HepG2 (cell line): Measurements from ENCODE around the gene MUSK. TPM values are rescaled to one million over a fixed set of nuclear protein-coding genes. Genes with fewer than 3 reads are reported as not detected.

Source experiments
- ATAC-seq: fragments of 200-7000 bp; cut with Tn5 transposase; 3 replicates; pipeline ENCODE4 v1.9.1; 2020; ENCODE audit warnings: mild to moderate bottlenecking, moderate library complexity
- BruUV-seq: library from RNA; stranded (reverse); fragments of 400-500 nt; replicated peaks from 2 replicates; lab custom pipeline; 2021; lab: Mats Ljungman, UMichigan
- CTCF ChIA-PET: fragments of 300-600 bp; formaldehyde crosslinking; extraction: SDS; loops from one replicate; lab custom pipeline; 2021; ENCODE audit warnings: low total read pairs, inconsistent platforms, low intra/inter-chr PET ratio; lab: Yijun Ruan, JAX
- POLR2A ChIA-PET: fragments of 350-600 bp; sonication (Branson Sonifier 250); formaldehyde crosslinking; loops from one replicate; lab custom pipeline; 2020; ENCODE audit warnings: antibody characterized with exemption, inconsistent platforms; lab: Yijun Ruan, JAX
- DNase-seq: peaks from one replicate; pipeline ENCODE4 v3.0.0-alpha.2; 2015; ENCODE audit warnings: low spot score
- FAIRE-seq: peaks from 3 replicates; lab custom pipeline; 2011; peaks lifted over from hg19 to GRCh38; lab: Jason Lieb, UNC
- H2AFZ ChIP-seq: one replicate; pipeline ENCODE4 v1.6.1; 2011; ENCODE audit warnings: low read length, inconsistent platforms
- H3K27ac ChIP-seq: fragments of 300-600 bp; 3 replicates; pipeline ENCODE4 v1.8.0; 2011; ENCODE audit warnings: mixed run types, mild to moderate bottlenecking, mixed read lengths, low read length, inconsistent platforms; ENCODE audit not compliant: insufficient read depth; ENCODE audit errors: extremely low read length
- H3K27me3 ChIP-seq, 2 experiments: fragments of 200-600 bp in 1 of 2; 2 replicates in 1 of 2; 3 replicates in 1 of 2; pipeline versions ENCODE4 v1.6.0 to v1.8.0; 2011; ENCODE audit warnings: low read length in 2 of 2, mild to moderate bottlenecking in 2 of 2, moderate library complexity in 2 of 2, inconsistent platforms in 1 of 2; ENCODE audit not compliant: insufficient read depth in 2 of 2, control insufficient read depth in 1 of 2
- H3K36me3 ChIP-seq, 2 experiments: fragments of 200-600 bp in 1 of 2; replicated peaks in 1 of 2; 2 replicates in 1 of 2; 3 replicates in 1 of 2; pipeline versions ENCODE4 v1.5.1 to v1.8.0; 2011; ENCODE audit warnings: low read length in 2 of 2, inconsistent platforms in 1 of 2; ENCODE audit not compliant: insufficient read depth in 2 of 2, control insufficient read depth in 1 of 2
- H3K4me1 ChIP-seq: 2 replicates; pipeline ENCODE4 v1.5.1; 2012; ENCODE audit warnings: low read length, inconsistent platforms; ENCODE audit not compliant: insufficient read depth
- H3K4me2 ChIP-seq: 2 replicates; pipeline ENCODE4 v1.6.0; 2011; ENCODE audit warnings: low read depth, low read length, inconsistent platforms
- H3K4me3 ChIP-seq, 3 experiments: fragments of 200-600 bp in 1 of 3; sonication (generic), shearing (Covaris generic) in 1 of 3; replicated peaks in 1 of 3; 2 replicates each; pipeline ENCODE4 v1.5.1; 2011 to 2016; ENCODE audit warnings: low read length in 3 of 3, inconsistent platforms in 2 of 3, low read depth in 2 of 3, mild to moderate bottlenecking in 2 of 3, control low read depth in 1 of 3, mixed read lengths in 1 of 3; ENCODE audit not compliant: insufficient read depth in 1 of 3
- H3K79me2 ChIP-seq: one replicate; pipeline ENCODE4 v1.6.1; 2011; ENCODE audit warnings: low read length, inconsistent platforms; ENCODE audit not compliant: insufficient read depth
- H3K9ac ChIP-seq: 2 replicates; pipeline ENCODE4 v1.6.0; 2011; ENCODE audit warnings: mild to moderate bottlenecking, low read depth, low read length, inconsistent platforms; ENCODE audit not compliant: insufficient read depth
- H3K9me3 ChIP-seq: 2 replicates; pipeline ENCODE4 v1.5.1; 2012; ENCODE audit warnings: mild to moderate bottlenecking, low read length
- H4K20me1 ChIP-seq: 2 replicates; pipeline ENCODE4 v1.6.0; 2011; ENCODE audit warnings: inconsistent platforms, mild to moderate bottlenecking, low read length, moderate library complexity; ENCODE audit not compliant: insufficient read depth
- CAMTA2 ChIP-seq: sonication (generic); formaldehyde crosslinking; IDR thresholded peaks from 2 replicates; pipeline ENCODE4 v1.4.0; 2020; ENCODE audit warnings: mild to moderate bottlenecking, missing genetic modification reagents, borderline replicate concordance
- DNMT1 ChIP-seq: sonication (generic); formaldehyde crosslinking; IDR thresholded peaks from 2 replicates; pipeline ENCODE4 v1.5.1; 2020; ENCODE audit warnings: mild to moderate bottlenecking, missing genetic modification reagents
- HCFC1 ChIP-seq: fragments of 150-350 bp; IDR thresholded peaks from 2 replicates; pipeline ENCODE4 v1.6.1; 2014; ENCODE audit warnings: low read depth, low read length
- IRX3 ChIP-seq: sonication (generic); formaldehyde crosslinking; IDR thresholded peaks from 2 replicates; pipeline ENCODE4 v1.8.1; 2023; ENCODE audit warnings: mild to moderate bottlenecking, low read depth, missing genetic modification reagents, borderline replicate concordance
- KLF15 ChIP-seq: sonication (generic); formaldehyde crosslinking; IDR thresholded peaks from 2 replicates; pipeline ENCODE4 v1.8.1; 2023; ENCODE audit warnings: borderline replicate concordance, mild to moderate bottlenecking, inconsistent platforms, missing genetic modification reagents, mixed read lengths
- MED1 ChIP-seq: sonication (generic); formaldehyde crosslinking; IDR thresholded peaks from 2 replicates; pipeline ENCODE4 v1.4.0; 2020; ENCODE audit warnings: missing genetic modification reagents
- PHF21A ChIP-seq: sonication (generic); formaldehyde crosslinking; IDR thresholded peaks from 2 replicates; pipeline ENCODE4 v1.5.0; 2020; ENCODE audit warnings: mild to moderate bottlenecking, missing genetic modification reagents
- SETDB1 ChIP-seq: sonication (generic); formaldehyde crosslinking; IDR thresholded peaks from 2 replicates; pipeline ENCODE4 v1.5.1; 2020; ENCODE audit warnings: missing genetic modification reagents, mild to moderate bottlenecking, borderline replicate concordance
- SOX5 ChIP-seq: IDR thresholded peaks from 2 replicates; pipeline ENCODE4 v1.6.1; 2016; ENCODE audit warnings: borderline replicate concordance
- SYNCRIP ChIP-seq: fragments of 200-400 bp; formaldehyde crosslinking; IDR thresholded peaks from 2 replicates; pipeline ENCODE4 v1.6.1; 2018; ENCODE audit warnings: mild to moderate bottlenecking, low read depth, low read length; ENCODE audit not compliant: insufficient read depth
- TEAD2 ChIP-seq: sonication (generic); formaldehyde crosslinking; IDR thresholded peaks from 2 replicates; pipeline ENCODE4 v1.9.0; 2021; ENCODE audit warnings: missing genetic modification reagents
- TEAD3 ChIP-seq: optimal IDR thresholded peaks from 2 replicates; pipeline ENCODE3; 2016; ENCODE audit warnings: borderline replicate concordance
- TGIF2 ChIP-seq: IDR thresholded peaks from 2 replicates; pipeline ENCODE4 v1.6.1; 2016; ENCODE audit warnings: control low read depth, missing compliant biosample characterization
- ZBTB37 ChIP-seq: sonication (generic); formaldehyde crosslinking; IDR thresholded peaks from 2 replicates; pipeline ENCODE4 v1.4.0; 2020; ENCODE audit warnings: mild to moderate bottlenecking, missing genetic modification reagents
- ZNF205 ChIP-seq: IDR thresholded peaks from 2 replicates; pipeline ENCODE4 v1.6.1; 2018; ENCODE audit warnings: missing biosample characterization, missing genetic modification reagents
- ZNF207 ChIP-seq: fragments of 450-650 bp; IDR thresholded peaks from 2 replicates; pipeline ENCODE4 v1.6.1; 2016; ENCODE audit warnings: antibody characterized with exemption, borderline replicate concordance
- ZNF276 ChIP-seq: sonication (generic); formaldehyde crosslinking; IDR thresholded peaks from 2 replicates; pipeline ENCODE4 v1.4.0; 2020; ENCODE audit warnings: mild to moderate bottlenecking, low read depth, missing genetic modification reagents
- ZNF576 ChIP-seq: sonication (generic); formaldehyde crosslinking; IDR thresholded peaks from 2 replicates; pipeline ENCODE4 v1.4.0; 2020; ENCODE audit warnings: mild to moderate bottlenecking, missing genetic modification reagents
- WGBS: methylation state at CpG from one replicate; pipeline ENCODE4 v1.1.6; 2017; ENCODE audit warnings: low lambda C conversion rate; 5-methylcytosine and 5-hydroxymethylcytosine counted together
- in situ Hi-C: cut with HindIII; loops from 2 replicates; pipeline ENCODE4 v1.10.0; 2017; ENCODE audit warnings: low pct_unique_long_range_greater_than_20kb; ENCODE audit not compliant: extremely low pct_ligation_motif_present
- intact Hi-C: fragments of 100-400 bp; cut with micrococcal nuclease; formaldehyde crosslinking; loops from one replicate; pipeline ENCODE4 v1.10.0; 2022; ENCODE audit not compliant: unreplicated experiment
- polyA plus RNA-seq, 8 experiments: library from polyadenylated mRNA; depleted of rRNA in 3 of 8; stranded (reverse) in 7 of 8; unstranded in 1 of 8; fragments of >200 nt; fragmentation: Illumina TruSeq in 4 of 8; extraction: Trizol in 4 of 8; gene quantifications; 2 replicates each; pipeline versions ENCODE4 v1.2.1 to v1.2.3, GENCODE V29; 2011 to 2016; ENCODE audit warnings: low read depth in 4 of 8, missing spikeins in 1 of 8, mixed read lengths in 1 of 8; ENCODE audit not compliant: insufficient read depth in 1 of 8
- total RNA-seq, 5 experiments: library from RNA; depleted of rRNA; stranded (reverse); fragments of >200 nt; fragmentation: Illumina TruSeq; extraction: Trizol; gene quantifications; 2 replicates each; pipeline ENCODE4 v1.2.3, GENCODE V29; 2016; ENCODE audit warnings: low read depth in 1 of 5

Gene MUSK
- total and polyA plus RNA-seq, 2 of the 13 experiments (the other 11 are each of a cell fraction or from before 2014, with no cell fraction given): not detected

- TF ChIP-seq ZNF276 (CRISPR knock-in tag) (no peak), CAMTA2 (CRISPR knock-in tag) (no peak)
Measured at GRCh38 chr9:110802416-110803035, 133.9 kb downstream of the MUSK start (continued).

- Histone ChIP-seq H3K79me2 (no peaks in the 10 kb centered on the region), H3K27me3 (no peaks in the 10 kb centered on the region), H3K4me2 (no peak overlapping the region)
- TF ChIP-seq TEAD3 (CRISPR knock-in tag) (no peak), ZNF207 (no peak), SYNCRIP (no peak), DNMT1 (no peak), KLF15 (CRISPR knock-in tag) (no peak), ZNF205 (no peak), ZNF576 (CRISPR knock-in tag) (no peak), SETDB1 (CRISPR knock-in tag) (no peak), TEAD2 (CRISPR knock-in tag) (no peak), IRX3 (CRISPR knock-in tag) (no peak), TGIF2 (CRISPR knock-in tag) (no peak), ZBTB37 (no peak), SOX5 (no peak), HCFC1 (no peak), MED1 (no peak), PHF21A (CRISPR knock-in tag) (no peak)
- TF ChIP-seq, all 625 proteins: peak for 0
- Histone ChIP-seq H3K4me3 (no peak overlapping the region), H3K9ac (no peak overlapping the region), H2AFZ (no peak overlapping the region), H4K20me1 (no peaks in the 10 kb centered on the region), H3K36me3 (no peaks in the 10 kb centered on the region), H3K9me3 (no peaks in the 10 kb centered on the region), H3K4me1 (no peaks in the 10 kb centered on the region), H3K27ac (no peak overlapping the region)
- POLR2A ChIA-PET: no interaction called here
- CTCF ChIA-PET: no interaction called here
- intact Hi-C loops (no loop called here), in situ Hi-C loops (no loop called here)
- 8% methylated on average over 6 of the region's 6 CpGs for WGBS
- DNase-seq: no peak
- BruUV-seq: no TSS peak
- FAIRE-seq: no peak
- no peak for ATAC-seq
Measured at GRCh38 chr9:110807956-110808598, 139.5 kb downstream of the MUSK start.
